GM12892 (cell line): Measurements from ENCODE around the gene PSAPL1.

Experiments used
- POLR2A ChIP-seq: IDR thresholded peaks from 2 replicates; pipeline ENCODE4 v1.6.1; 2011; ENCODE audit warnings: low read depth, low read length, control low read depth
- POLR2AphosphoS5 ChIP-seq: IDR thresholded peaks from 2 replicates; pipeline ENCODE4 v1.6.1; 2011; ENCODE audit warnings: low read depth, low read length, control low read depth
- TAF1 ChIP-seq: IDR thresholded peaks from 2 replicates; pipeline ENCODE4 v1.6.1; 2011; ENCODE audit warnings: low read depth, mild to moderate bottlenecking, control low read depth, low read length, borderline replicate concordance

GRCh38 chr4:7444314-7444713 lies 9.6 kb upstream of the PSAPL1 start:
- no peak for TF ChIP-seq POLR2A
- TF ChIP-seq TAF1 = no peak
- no peak for TF ChIP-seq POLR2AphosphoS5
